Inferior parietal cortex (tissue), 1 donor: ENCODE data around the gene LYPD4.
"Not testable (repeated sequence)": the region's sequence is repeated elsewhere in the genome, so short reads cannot be mapped to it uniquely, and the experiment has no call there.

Source experiments
- DNase-seq: peaks from one replicate; pipeline ENCODE4 v3.0.0-alpha.2; 2016; ENCODE audit errors: extremely low spot score

The LYPD4 gene

GRCh38 chr19:41844601-41845000 lies at the start of gene LYPD4:
Gene LYPD4, minus strand, starts transcription at chr19:41844683. Its CDS starts 5,398 bp downstream, at chr19:41839285.
- no peak for DNase-seq

GRCh38 chr19:41893899-41894298 lies 49.4 kb upstream of the LYPD4 start:
- DNase-seq: no peak

GRCh38 chr19:41892173-41892902 lies 47.9 kb upstream of the LYPD4 start:
- DNase-seq: no peak

DNA sequence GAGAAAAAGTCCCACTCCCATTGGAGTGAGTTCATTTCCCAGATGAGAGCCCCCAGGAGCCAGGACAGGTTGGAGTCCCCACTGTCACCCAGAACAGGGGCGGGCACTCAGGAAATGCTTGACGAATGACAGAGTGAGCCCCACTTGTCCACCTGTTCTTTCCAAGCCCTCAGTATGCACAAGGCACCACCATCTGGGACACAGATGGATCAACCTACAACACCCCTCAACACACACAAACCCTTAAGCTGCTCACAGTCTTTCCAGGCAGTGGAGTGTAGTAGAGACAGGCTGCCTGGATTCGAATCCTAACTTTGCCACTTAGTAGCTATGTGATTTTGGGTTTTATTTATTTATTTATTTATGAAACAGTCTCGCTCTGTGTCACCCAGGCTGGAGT lies 46.5 kb upstream of the LYPD4 start:
- DNase-seq: no peak

GRCh38 chr19:41889896-41890295 lies 45.4 kb upstream of the LYPD4 start:
- no peak for DNase-seq

GRCh38 chr19:41888926-41889325 lies 44.4 kb upstream of the LYPD4 start:
- no peak for DNase-seq

DNA sequence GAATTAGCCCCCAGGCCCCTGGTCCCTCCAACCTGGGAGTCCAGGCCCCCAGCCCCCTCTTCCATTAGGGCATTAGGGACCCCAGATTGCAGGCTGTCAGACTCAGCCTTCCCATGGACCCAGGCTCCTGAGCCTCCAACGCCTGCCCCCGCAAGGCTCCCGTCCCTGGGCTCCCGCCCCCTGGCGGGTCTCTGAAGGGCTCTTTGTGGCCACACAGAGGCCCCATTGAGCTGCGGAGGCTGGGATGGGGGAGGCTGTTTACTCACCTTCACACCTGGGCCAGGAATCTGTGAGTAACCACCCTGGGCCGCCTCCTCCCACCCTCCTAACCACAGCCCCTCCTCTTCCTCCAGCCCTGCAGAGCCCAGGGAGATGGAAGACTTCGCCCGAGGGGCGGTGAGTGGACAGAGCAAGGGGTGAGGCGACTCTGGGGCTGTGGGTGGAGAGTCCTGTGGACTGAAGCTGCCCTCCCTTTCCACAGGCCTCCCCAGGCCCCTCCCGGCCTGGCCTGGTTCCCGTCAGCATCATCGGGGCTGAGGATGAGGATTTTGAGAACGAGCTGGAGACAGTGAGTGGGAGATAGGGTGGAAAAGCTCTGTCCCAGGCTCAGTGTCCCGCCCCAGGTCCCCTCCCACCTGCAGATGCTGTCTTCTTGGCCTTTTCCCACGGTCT lies 43.4 kb upstream of the LYPD4 start:
- peak; percentile 30 for DNase-seq

DNA sequence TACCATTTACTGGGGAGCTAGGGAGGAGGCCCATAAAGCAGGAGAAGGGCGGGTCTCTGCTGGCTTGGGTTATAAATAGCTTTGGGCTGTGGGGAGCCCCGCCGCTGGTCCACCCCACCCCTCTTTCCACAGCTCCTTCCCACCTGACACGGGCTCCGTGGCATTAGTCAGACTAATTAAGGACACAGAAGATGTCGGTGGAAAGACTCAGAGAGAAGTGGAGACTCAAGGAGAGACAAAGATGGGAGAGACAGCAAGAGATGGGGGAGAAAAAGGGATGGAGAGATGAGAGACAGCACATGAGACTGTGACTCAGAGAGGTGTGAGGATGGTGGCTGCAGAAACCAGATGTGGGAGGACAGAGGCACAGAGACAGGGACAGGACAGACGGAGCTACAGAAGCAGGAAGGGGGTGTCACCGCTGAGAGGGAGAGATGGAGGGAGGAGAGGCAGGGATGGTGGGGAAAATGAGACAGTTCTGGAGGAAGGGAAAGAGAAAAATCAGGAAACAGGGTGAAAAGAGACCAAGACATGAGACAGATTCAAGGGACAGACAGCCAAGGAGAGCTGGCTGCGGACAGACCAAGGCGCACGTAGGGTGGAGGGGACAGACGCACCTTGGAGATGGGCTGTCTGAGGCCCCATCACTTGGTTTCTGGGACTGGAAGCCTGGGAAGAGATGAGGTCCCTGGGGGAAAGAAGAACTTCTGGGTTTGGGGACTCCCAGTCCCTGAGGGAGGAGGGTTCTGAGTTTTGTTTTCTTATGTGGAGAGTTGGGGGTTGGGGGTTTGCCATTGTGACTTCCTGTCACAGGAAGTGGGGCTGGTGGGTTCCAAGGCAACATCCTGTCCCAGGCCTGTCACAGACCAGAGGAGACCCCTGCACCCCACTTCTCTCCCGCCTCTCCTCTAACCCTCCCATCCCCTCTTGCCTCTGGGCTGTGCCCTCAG lies 42.6 kb upstream of the LYPD4 start:
- no peak for DNase-seq

DNA sequence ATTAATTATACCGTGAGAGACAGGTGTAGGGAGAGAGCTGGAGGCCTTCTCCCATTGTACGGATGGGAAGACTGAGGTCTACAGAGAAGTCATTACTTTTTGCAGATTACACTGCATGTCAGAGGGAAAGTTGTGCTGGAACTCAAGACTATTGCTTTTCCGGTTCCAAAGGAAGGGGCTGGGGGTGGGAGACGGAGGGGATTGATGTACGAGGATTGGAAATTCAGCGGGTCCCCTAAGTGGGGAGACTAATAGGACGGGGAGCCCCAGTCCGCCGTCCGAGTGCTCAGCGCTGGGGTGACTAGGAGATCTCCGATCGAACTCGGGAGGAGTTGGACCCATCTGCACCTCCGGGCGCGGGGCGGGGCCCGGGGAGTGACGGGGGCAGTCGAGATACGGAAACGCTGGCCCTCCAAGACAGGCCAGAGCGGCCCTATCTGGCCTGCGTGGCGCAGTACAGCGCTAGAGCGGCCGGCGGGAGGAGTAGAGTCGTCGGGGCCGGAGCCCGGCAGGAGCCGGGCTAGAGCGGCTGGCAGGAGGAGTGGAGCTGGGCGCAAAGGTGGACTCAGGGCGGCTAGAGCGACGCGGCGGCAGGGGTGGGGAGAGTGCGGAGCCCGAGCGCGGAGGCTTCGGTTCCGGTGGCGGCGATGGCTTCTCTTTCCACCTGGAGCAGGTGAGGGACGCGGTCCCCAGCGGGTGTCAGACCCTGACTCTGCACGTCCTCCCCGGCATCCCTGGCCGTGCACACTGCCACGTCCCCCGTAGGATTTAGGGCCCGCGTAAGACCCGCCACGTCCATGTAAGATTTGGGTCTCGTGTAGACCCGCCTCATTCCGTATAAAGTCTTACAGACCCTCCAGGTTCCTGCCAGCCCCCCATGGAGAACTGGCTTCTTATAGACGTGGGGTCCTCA lies 39.6 kb upstream of the LYPD4 start:
- peak; percentile 93 for DNase-seq

DNA sequence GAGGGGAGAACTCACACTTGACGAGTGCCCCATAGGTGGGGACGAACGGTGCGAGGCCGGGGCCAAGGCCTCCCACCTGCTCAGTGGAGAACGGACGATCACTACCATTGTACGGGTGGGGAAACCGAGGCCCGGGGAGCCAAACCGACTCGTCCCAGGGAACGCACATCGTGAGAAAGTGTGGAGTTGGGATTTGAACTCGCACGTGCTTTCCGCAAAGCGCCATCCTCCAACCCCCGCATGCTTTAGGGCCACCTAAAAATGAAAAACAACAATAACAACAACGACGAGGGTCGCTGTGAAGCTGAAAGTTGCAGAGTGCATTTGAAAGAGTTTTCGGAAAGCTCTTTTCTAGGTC lies 39.0 kb upstream of the LYPD4 start:
- no peak for DNase-seq

- no peak for DNase-seq
Measured at GRCh38 chr19:41882568-41883462, 38.3 kb upstream of the LYPD4 start, which contains the start of gene ARHGEF1. Gene ARHGEF1, plus strand, starts transcription at chr19:41883184. Its CDS starts 4,899 bp downstream, at chr19:41888083.

GRCh38 chr19:41880329-41880708 lies 35.8 kb upstream of the LYPD4 start:
- no peak for DNase-seq

DNA sequence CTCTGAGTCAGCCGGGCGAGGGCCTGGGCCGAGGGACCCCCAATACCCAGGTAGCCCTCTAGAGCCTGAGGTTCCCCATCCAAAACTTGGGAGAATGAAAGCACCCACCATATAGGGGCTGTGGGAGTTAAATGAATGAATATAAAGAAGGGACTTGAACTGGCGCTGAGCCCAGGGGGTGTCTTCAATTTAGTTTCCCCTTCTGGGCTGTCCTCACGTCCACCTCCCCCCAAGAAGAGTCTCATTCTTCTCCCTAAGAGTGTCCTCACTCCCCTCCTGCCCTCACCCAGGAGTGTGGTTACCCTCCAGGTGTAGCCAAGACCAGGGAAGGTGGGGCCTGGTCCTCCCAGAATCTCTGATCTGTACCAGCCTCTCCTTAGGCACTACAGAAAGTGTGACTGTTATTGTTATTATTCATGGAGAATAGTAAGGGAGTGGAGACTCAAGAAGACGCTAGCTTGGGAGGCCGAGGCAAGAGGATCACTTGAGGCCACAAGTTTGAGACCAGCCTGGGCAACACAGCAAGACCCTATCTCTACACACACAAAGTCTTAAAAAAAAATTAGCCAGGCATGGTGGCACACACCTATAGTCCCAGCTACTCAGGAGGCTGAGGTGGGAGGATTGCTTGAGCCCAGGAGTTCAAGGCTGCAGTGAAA lies 35.3 kb upstream of the LYPD4 start:
- no peak for DNase-seq

DNA sequence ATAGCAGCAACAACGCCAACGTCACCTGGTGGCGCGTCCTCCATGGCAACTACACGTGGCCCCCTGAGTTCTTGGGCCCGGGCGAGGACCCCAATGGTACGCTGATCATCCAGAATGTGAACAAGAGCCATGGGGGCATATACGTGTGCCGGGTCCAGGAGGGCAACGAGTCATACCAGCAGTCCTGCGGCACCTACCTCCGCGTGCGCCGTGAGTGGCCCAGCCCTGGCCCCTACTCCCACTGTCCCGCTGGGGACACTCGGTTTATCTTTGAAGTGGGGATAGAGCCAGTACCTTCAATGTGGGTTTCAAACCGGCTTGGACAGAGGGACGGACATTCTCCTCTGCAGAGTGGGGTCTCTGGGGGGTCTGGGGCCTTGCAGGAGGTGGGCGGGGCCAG lies 34.6 kb upstream of the LYPD4 start:
- no peak for DNase-seq

DNA sequence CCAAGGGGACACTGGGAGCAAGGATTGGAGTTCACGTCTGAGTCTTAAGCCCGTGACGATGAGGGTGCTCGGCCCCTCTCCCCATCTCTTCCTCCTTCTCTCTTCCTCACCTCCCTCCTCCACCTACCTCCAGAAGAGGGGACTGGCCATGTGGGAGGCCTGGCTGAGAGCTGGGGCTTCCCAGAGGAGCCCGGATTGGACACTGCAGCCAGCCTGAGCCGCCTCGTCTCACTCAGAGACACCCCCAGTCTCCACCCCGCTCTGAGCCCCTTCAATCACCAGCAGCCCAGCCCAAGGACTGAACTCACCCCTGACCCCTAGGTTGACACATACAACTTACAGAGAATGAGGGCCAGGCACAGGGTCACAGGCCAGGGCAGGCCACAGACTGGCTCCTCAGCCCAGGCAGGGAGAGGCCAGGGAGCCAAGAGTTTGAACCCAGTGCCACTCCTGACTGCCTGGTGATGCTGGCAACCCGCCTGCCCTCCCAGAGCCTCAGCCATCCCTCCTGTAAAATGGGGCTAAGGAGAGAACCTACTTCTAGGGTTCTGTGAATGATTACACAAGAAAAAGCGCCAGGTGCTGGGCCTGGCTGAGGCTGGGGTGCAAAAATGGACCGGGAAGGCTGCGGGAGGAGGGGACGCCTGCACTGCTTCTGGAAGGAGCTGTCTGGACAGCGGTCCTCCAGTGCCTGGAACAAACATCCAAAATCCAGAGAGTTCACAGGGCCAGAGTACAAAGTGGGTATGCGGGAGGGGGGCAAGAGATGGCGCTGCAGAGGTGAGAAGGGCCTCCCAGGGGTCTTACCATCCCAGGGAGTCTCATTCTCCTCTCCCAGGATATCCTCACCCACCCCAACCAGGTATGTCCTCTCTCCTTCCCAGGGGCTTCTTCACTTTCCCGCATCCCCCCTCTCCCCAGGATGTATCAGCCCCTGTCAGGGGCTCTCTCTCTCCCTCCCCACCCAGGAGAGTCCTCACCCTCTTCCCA lies 33.7 kb upstream of the LYPD4 start:
- DNase-seq: no peak

DNA sequence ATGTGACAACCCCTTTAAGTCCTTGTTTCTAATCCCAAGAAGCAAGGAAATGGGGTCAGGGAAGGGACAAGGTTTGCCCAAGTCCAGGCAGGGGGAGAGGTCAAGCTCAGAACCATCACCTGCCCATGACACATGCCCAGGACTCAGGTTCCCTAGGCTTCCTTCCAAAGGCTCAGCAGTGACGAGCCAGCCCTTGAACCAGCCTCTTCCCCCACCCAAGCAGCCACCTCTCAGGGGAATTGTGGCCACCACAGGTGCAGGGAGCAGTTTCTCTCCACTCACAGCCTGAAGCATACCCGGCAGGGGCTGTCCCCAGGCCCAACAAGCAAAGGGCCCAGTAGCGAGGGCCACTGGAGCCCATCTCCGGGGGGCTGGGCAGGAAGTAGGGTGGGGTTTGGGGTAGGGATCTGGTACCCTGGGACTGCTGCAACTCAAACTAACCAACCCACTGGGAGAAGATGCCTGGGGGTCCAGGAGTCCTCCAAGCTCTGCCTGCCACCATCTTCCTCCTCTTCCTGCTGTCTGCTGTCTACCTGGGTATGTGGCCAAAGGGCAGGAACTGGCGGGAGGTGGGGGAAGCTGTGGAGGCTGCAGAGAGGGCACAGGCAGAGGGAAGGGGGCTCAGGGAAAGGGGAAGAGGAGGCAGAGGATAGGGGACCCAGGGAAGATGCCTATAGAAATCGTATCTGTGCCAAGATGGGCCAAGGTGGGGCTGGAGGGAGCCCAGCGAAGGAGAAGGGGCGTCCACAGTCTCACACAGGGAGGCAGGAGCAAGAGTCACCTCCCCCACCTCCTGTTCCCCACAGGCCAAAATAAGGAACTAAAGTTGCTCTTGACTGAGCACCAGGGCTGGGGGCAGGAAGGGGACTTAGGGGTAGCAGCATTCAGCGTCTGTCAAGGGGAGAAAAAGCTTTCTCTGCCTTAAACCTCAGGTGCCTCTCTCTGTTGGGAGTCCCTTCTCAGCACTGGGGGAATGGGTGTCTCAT lies 32.7 kb upstream of the LYPD4 start, which contains the start of gene CD79A:
Gene CD79A (plus strand): TSS at position 433 of the 986 bp plus-strand sequence. CDS start 26 bp downstream, at position 459.
- DNase-seq: no peak

DNA sequence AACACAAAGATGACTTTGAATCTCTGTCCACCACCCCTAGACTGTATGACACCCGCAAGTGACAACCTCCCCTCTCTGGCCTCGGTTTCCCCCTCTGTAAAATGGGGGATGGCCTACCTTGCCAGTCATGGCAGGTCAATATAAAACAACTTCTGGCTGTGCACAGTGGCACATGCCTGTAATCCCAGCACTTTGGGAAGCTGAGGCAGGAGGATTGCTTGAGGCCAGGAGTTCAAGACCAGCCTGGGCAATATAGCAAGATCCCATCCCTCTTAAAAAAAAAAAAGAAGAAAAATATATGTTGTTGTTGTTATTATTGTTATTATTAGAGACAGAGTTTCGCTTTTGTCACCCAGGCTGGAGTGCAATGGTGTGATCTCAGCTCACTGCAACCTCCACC lies 31.5 kb upstream of the LYPD4 start:
- not testable (repeated sequence) for DNase-seq
